ENCODE measurements around the gene MLH3.

MLH3 gene

GRCh38 chr14:75096959-75097358 is 45.7 kb upstream of the MLH3 start:
- TF ChIP-seq CTCF (conservative IDR thresholded peaks at IDR 0.05; ENCODE audit: low read length) = no peak
- no peak for TF ChIP-seq EZH2phosphoT487 (IDR thresholded peaks at IDR 0.05; ENCODE audit: borderline replicate concordance)
- no peaks in the 10 kb centered on the region for H3K9me2 ChIP-seq (replicated peaks; ENCODE audit: low read depth, low read length)

GRCh38 chr14:75095690-75096089 is 44.4 kb upstream of the MLH3 start:
- Histone ChIP-seq H3K79me2 (ENCODE audit: insufficient read depth, low read length) (no peaks in the 10 kb centered on the region), H3K4me3 (ENCODE audit: low read length, poor library complexity, severe bottlenecking) (no peak overlapping the region), H3K9me3 (ENCODE audit: insufficient read depth, low read depth, low read length) (no peaks in the 10 kb centered on the region), H3K4me2 (ENCODE audit: low read depth, low read length, poor library complexity, severe bottlenecking) (no peak overlapping the region), H3K36me3 (ENCODE audit: insufficient read depth, low read length) (peaks cover 40% of the 10 kb centered on the region; the same call in 1 of the 2 replicates), H4K20me1 (ENCODE audit: insufficient read depth, low read length, poor library complexity, severe bottlenecking) (no peaks in the 10 kb centered on the region), H3K4me1 (ENCODE audit: insufficient read depth, low read length, poor library complexity, severe bottlenecking) (no peaks in the 10 kb centered on the region), H3K9ac (ENCODE audit: low read depth, low read length, poor library complexity, severe bottlenecking) (no peak overlapping the region), H3K27me3 (ENCODE audit: insufficient read depth, low read length, poor library complexity, severe bottlenecking) (no peaks in the 10 kb centered on the region), H3K9me2 (replicated peaks; ENCODE audit: low read depth, low read length) (no peaks in the 10 kb centered on the region), H3F3A (ENCODE audit: low read depth) (no peaks in the 10 kb centered on the region), H2AFZ (ENCODE audit: low read length) (no peak overlapping the region)
- no peak for TF ChIP-seq CTCF (conservative IDR thresholded peaks at IDR 0.05; ENCODE audit: low read length)
- TF ChIP-seq EZH2phosphoT487 (IDR thresholded peaks at IDR 0.05; ENCODE audit: borderline replicate concordance) = no peak

More at GRCh38 chr14:75096959-75097358, 45.7 kb upstream of the MLH3 start:
- H3K4me3 ChIP-seq (ENCODE audit: low read length, poor library complexity, severe bottlenecking) = no peak overlapping the region
- H3K9me3 ChIP-seq (ENCODE audit: insufficient read depth, low read depth, low read length) = no peaks in the 10 kb centered on the region
- no peaks in the 10 kb centered on the region for H3F3A ChIP-seq (ENCODE audit: low read depth)
- H4K20me1 ChIP-seq (ENCODE audit: insufficient read depth, low read length, poor library complexity, severe bottlenecking) = no peaks in the 10 kb centered on the region
- H3K4me2 ChIP-seq (ENCODE audit: low read depth, low read length, poor library complexity, severe bottlenecking) = no peak overlapping the region
- no peak overlapping the region for H3K9ac ChIP-seq (ENCODE audit: low read depth, low read length, poor library complexity, severe bottlenecking)
- no peaks in the 10 kb centered on the region for H3K27me3 ChIP-seq (ENCODE audit: insufficient read depth, low read length, poor library complexity, severe bottlenecking)
- peaks cover 44% of the 10 kb centered on the region; the same call in 1 of the 2 replicates for H3K36me3 ChIP-seq (ENCODE audit: insufficient read depth, low read length)
- H3K79me2 ChIP-seq (ENCODE audit: insufficient read depth, low read length) = no peaks in the 10 kb centered on the region
- no peak overlapping the region for H2AFZ ChIP-seq (ENCODE audit: low read length)
- no peaks in the 10 kb centered on the region for H3K4me1 ChIP-seq (ENCODE audit: insufficient read depth, low read length, poor library complexity, severe bottlenecking)

- H3K27me3 ChIP-seq (ENCODE audit: insufficient read depth, low read length, poor library complexity, severe bottlenecking) = no peaks in the 10 kb centered on the region
- no peaks in the 10 kb centered on the region for H3K4me1 ChIP-seq (ENCODE audit: insufficient read depth, low read length, poor library complexity, severe bottlenecking)
- H4K20me1 ChIP-seq (ENCODE audit: insufficient read depth, low read length, poor library complexity, severe bottlenecking) = no peaks in the 10 kb centered on the region
- TF ChIP-seq EZH2phosphoT487 (IDR thresholded peaks at IDR 0.05; ENCODE audit: borderline replicate concordance) (no peak), CTCF (conservative IDR thresholded peaks at IDR 0.05; ENCODE audit: low read length) (no peak)
- H2AFZ ChIP-seq (ENCODE audit: low read length) = no peak overlapping the region
- H3F3A ChIP-seq (ENCODE audit: low read depth) = no peaks in the 10 kb centered on the region
- no peaks in the 10 kb centered on the region for H3K79me2 ChIP-seq (ENCODE audit: insufficient read depth, low read length)
- H3K4me3 ChIP-seq (ENCODE audit: low read length, poor library complexity, severe bottlenecking) = no peak overlapping the region
- no peak overlapping the region for H3K9ac ChIP-seq (ENCODE audit: low read depth, low read length, poor library complexity, severe bottlenecking)
- H3K36me3 ChIP-seq (ENCODE audit: insufficient read depth, low read length) = peaks cover 39% of the 10 kb centered on the region; the same call in 1 of the 2 replicates
- H3K9me2 ChIP-seq (replicated peaks; ENCODE audit: low read depth, low read length) = no peaks in the 10 kb centered on the region
- no peak overlapping the region for H3K4me2 ChIP-seq (ENCODE audit: low read depth, low read length, poor library complexity, severe bottlenecking)
- H3K9me3 ChIP-seq (ENCODE audit: insufficient read depth, low read depth, low read length) = no peaks in the 10 kb centered on the region
Measured at GRCh38 chr14:75094896-75095295, 43.6 kb upstream of the MLH3 start.

All from Loucy (cell line).